ENCODE measurements around the gene STAT5B.
"Not testable (repeated sequence)": the region's sequence is repeated elsewhere in the genome, so short reads cannot be mapped to it uniquely, and the experiment has no call there.

STAT5B gene

DNA sequence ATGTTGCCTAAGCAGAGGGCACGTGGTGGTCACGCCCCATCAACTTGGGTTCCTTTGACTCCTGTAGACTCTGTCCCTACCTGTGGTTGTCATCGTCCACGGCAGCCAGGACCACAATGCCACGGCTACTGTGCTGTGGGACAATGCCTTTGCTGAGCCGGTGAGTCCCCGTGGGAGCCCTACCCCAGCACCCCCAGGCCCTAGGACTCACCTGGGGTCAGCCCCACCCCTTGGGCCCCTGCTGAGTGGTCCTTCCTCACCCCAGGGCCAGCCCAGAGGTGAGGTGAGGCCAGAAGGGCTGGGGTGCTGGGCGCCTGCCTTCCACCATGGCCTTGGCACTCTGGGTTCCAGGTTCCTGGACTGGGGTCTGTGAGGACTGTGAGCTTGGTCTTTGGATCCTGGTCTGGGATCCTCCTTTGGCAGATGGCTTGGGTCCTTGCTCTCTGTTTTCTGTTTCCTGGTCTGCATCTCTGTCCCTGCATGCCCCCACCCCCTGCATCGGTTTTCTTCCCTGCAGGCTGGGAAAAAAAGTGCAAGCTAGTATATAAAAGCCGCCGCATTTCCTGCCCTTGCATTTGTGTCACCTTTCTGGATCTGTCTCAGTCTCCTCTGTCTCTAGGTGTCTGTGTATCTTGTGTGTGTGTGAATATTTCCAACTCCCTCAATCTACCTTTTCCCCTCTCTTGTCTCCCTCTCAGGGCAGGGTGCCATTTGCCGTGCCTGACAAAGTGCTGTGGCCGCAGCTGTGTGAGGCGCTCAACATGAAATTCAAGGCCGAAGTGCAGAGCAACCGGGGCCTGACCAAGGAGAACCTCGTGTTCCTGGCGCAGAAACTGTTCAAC, 29.6 kb upstream of the STAT5B start:
- DNase-seq (ENCODE audit: low spot score): peak; percentile 41

DNA sequence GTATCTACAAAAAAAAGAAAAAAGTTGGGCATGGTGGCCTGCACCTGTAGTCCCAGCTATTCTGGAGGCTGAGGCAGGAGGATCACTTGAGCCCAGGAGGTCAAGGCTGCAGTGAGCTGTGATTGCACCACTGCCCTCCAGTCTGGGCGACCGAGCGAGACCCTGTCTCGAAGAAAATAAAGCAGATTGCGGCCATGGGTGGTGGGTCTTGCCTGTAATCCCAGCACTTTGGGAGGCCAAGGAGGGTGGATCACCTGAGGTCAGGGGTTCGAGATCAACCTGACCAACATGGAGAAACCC, 28.8 kb upstream of the STAT5B start:
- not testable (repeated sequence) for DNase-seq (ENCODE audit: low spot score)

DNA sequence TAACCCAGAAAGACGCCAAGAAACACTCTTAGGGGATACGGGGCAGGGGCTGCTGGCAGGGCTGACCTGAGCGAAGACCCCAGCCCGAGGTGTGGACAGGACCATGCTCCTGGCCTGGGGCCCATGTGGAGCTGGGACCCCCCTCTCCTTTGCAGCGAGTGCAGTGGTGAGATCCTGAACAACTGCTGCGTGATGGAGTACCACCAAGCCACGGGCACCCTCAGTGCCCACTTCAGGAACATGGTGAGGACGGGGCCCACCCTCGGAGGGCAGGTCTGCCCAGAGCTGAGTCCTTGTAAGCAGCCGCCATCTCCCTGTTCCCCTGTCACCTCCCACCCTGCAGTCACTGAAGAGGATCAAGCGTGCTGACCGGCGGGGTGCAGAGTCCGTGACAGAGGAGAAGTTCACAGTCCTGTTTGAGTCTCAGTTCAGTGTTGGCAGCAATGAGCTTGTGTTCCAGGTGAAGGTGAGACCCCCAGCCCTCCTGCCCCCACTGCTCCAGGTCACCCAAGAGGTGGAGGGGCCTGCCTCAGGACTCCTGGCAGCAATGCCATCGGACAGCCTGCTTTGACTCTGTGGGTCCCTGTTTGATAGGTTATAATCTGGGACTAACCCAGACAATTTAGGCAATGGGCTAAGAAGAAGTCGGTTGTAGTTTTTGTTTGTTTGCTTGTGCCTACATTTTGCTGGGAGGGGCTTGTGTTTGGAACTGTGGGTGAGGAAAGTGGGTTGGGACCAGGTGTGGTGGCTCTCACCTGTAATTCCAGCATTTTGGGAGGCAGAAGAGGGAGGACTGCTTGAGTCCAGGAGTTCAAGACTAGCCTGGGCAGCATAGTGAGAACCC, 28.2 kb upstream of the STAT5B start:
- DNase-seq (ENCODE audit: low spot score): no peak

DNA sequence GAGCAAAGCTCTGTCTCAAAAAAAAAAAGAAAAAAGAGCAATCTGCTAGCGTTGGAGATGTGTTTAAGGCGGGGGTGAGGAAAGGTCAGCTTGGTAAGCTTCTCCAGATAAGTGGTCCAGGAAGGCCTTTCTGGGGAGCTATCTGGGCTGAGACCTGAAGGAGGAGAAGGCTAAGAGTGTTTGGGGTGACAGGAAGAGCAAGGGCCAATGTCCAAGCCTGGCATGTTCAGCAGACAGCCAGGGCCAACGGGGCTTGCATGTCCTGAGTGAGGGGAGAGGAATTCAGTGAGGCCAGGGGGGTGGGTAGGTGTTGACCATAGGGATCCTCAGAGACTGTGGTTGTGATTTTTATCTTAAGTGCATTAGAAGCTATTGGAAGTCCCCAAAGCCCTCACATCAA, 27.5 kb upstream of the STAT5B start:
- DNase-seq (ENCODE audit: low spot score): no peak

DNA sequence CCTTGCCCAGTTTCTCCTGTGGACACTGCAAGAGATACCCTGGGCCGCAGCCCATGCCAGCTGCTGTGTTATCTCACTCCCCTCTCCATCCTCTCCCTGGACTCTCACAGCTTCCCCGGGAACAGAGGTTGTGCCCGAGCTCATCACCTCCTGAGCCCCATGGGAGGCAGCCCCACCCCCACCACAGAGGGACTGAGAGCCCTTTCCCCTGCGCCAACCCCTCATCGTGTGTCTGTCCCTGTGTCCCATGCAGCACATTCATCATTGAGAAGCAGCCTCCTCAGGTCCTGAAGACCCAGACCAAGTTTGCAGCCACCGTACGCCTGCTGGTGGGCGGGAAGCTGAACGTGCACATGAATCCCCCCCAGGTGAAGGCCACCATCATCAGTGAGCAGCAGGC, 24.8 kb upstream of the STAT5B start:
- DNase-seq (ENCODE audit: low spot score): no peak

DNA sequence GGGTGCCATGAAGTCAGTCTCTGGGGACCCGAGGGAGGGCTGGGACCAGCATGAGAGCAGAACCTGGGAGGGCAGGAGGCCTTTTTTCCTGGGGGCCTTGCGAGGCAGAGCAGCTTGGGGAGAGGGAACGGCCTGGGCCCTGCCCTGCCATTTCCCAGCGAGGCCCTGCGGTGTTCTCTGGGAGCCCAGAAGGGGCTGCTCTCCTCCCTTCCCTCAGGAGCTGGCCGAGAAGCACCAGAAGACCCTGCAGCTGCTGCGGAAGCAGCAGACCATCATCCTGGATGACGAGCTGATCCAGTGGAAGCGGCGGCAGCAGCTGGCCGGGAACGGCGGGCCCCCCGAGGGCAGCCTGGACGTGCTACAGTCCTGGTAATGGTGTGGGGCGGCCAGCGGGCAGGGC, 23.7 kb upstream of the STAT5B start:
- not testable (repeated sequence) for DNase-seq (ENCODE audit: low spot score)

DNA sequence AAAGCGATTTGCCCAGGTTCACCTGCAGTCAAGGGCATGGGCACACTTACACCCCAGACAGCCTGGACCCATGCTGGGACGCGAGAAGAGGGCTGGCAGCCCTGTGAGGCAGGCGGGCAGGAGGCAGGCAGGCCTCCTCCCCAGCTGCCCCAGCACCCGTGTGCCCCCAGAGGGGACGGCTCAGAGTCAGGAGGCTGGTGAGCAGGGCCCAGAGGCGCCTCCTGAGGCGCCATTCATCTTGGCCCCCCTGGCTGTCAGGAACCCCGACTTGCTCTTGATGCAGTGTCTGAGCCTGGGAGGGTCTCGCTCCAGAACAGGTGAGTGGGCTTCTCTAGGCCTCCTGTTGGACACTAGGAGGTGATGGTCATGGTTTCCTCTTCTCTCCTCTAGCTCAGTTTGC, 23.2 kb upstream of the STAT5B start:
- DNase-seq (ENCODE audit: low spot score): not testable (repeated sequence)

DNA sequence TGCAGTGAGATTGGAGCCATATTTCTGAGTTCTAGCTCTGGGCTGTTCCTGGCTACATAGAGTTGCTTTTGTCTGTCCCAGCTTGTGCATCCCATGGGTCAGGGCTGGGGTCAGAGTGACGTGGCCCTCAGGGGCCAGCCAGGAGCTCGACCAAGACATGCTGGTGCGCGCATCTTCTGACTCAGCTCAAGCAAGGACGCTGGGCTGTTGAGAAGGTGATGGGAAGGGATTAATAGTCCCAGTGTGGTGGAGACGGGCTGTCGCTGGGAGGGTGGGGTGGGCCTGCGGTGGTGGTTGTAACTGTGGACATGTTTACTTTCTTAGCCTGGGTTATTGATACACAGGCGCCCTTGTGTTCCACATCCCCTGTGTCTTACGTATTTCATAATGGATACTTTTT, 21.6 kb upstream of the STAT5B start:
- DNase-seq (ENCODE audit: low spot score): not testable (repeated sequence)

DNA sequence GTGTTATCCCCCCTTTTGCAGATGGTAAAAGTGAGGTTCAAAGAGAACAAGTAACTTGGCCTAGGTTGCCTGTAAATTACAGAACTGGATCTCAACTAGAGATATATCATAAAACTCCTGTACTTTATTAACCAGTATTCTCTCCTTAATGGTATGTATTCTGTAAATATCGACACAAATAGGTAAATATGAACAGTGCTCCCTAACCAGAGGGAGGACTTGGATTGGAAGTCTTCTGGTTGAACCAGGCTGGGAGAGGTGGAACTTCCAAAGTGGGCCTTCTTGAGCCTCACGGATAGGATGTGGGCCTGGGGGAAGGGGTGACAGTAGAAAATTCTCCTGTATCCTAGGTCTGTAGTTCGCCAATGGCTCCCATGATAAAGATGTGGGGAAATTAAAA, 19.8 kb upstream of the STAT5B start:
- DNase-seq (ENCODE audit: low spot score): no peak

DNA sequence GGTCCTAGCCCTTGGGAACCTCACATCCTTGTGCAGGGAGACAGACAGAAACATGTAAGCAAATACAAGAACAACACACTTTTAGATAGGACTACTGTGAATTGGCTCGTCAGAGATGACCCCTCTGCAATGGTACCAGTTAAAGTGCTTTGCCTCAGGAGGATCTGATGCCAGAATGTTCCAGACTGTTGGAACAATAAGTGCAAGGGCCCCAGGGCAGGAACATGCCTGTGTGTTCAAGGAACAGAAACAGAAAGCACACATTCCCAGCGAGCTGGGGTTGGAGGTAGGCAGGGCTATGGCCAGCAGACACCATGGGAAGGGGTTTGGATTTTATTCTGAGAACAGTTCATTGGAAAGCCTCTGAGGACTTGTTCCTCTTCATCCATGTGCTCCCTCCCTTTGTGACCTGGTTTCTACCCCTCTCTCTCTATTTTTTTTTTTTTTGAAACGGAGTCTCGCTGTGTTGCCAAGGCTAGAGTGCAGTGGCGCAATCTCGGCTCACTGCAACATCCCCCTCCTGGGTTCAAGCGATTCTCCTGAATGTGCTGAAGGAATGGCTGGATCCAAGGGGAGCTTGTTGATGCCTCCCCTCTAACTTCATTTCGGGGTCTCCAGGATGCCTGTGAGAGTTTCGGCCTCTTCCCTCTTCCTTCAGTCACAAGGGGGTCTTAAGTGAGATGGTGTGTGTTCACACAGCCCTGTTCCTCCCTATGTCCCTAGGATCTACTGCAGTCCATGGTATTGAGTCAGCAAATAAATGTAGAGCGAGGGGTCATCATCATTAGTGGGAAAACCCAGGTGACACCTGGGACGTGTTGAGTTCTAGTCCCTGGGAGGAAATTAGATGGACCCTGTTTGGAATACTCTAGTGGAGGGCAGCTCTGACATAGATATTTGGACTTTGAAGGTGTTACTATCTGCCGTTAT, 18.5 kb upstream of the STAT5B start:
- DNase-seq (ENCODE audit: low spot score): no peak

DNA sequence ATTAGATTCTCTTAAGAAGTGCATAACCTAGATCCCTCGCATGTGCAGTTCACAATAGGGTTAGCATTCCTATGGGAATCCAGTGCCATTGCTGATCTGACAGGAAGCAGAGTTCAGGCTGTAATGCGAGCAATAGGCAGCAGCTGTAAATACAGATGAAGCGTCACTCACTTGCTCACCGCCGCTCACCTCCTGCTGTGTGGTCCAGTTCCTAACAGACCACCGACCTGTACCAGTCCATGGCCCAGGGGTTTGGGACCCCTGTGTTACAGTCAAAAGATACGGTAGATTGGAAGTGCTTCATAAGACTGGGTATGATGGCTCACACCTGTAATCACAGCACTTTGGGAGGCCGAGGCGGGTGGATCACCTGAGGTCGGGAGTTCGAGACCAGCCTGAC, 14.9 kb upstream of the STAT5B start:
- DNase-seq (ENCODE audit: low spot score): no peak

DNA sequence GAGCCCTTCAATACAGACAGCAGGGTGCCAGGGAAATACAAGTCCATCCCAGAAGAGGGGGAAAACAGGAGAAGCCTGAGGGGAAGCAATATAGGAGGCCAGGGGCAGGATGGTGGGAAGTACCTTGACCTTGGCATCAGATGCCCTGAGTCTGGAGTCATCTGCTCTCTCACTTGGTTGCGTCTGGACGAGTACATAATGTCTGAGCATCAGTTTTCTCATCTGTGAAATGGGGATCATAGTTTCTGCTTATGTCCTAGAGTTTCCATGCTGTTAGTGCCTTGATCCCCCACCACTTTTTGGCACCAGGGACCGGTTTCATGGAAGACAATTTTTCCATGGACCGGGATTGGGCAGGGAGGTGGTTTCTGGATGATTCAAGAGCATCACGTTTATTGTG, 14.4 kb upstream of the STAT5B start:
- no peak for DNase-seq (ENCODE audit: low spot score)

DNA sequence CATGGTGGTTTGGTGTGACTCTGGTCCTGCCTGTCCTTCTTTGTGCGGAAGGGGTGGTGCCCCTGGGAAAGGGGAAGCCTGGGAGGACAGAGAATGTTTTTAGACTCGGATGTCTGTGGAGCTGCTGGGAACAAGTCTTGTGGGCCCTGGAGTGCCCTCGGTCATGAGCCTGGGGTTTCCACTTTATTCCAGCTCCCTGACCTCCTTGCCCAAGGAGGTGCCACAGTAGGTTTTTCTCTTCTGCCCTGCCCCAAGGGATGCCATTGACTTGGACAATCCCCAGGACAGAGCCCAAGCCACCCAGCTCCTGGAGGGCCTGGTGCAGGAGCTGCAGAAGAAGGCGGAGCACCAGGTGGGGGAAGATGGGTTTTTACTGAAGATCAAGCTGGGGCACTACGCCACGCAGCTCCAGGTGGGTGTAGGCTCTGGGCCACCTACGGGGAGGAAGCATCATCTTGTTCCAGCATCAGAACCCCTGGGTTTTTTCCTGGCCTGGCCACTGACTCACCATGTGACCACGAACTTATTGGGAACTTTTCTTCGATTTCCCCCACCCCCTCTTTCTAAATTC, 13.5 kb upstream of the STAT5B start:
- DNase-seq (ENCODE audit: low spot score): peak; percentile 20

DNA sequence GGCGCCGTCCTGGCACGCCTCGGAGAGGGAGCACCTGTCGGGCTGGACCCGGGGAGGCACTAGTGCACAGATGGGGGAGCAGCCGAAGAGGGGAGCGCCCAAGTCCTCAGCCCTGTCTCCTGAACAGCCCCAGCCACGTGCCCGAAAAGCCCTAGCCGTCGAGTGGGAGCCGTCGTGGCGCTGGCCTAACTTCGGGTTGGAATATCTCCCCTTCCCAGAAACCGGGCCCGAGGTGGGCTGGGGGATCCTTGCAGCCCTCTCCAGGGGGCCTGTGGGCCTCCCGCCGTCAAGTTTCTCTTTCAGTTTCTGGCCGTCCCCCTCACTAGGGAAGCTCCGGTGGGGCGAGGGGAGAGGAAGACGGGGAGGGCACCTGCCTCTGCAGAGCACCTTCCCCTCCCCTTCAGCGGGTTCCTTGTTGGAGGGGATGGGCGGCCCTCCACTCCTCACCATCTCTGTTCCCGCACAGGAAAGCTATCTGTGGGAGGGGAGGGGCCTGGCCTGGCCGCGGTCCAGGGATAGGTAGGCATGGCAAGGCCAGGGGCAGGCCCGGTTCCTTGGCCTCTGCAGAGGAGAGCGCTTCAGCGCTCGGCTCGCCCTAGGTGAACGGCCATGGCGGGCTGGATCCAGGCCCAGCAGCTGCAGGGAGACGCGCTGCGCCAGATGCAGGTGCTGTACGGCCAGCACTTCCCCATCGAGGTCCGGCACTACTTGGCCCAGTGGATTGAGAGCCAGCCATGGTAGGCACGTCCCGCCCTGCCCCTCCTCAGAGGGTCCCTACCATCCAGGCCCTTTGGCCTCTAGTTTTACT, 12.8 kb upstream of the STAT5B start:
- DNase-seq (ENCODE audit: low spot score): peak; percentile 62

DNA sequence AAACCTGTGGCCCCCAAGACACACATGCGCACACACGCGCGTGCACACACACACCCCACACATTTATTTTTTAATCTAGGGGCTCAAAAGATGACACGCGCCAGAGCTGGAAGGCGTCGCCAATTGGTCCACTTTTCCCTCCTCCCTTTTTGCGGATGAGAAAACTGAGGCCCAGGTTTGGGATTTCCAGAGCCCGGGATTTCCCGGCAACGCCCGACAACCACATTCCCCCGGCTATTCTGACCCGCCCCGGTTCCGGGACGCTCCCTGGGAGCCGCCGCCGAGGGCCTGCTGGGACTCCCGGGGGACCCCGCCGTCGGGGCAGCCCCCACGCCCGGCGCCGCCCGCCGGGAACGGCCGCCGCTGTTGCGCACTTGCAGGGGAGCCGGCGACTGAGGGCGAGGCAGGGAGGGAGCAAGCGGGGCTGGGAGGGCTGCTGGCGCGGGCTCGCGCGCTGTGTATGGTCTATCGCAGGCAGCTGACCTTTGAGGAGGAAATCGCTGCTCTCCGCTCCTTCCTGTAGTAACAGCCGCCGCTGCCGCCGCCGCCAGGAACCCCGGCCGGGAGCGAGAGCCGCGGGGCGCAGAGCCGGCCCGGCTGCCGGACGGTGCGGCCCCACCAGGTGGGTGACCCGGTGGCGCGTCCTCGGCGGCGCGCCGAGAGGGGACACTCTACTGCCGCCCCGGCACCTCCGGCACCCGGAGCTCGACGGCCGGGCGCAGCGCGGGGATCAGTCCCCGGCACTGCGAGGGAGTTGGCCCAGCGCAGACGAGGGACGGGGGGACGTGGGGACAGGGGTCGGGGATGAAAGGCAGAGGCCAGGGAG, 12.0 kb upstream of the STAT5B start, which contains the start of gene STAT5A:
Gene STAT5A (plus strand): TSS at position 522 of the 826 bp plus-strand sequence. CDS start 914 bp downstream, outside the sequence.
- DNase-seq (ENCODE audit: low spot score): peak; percentile 80

DNA sequence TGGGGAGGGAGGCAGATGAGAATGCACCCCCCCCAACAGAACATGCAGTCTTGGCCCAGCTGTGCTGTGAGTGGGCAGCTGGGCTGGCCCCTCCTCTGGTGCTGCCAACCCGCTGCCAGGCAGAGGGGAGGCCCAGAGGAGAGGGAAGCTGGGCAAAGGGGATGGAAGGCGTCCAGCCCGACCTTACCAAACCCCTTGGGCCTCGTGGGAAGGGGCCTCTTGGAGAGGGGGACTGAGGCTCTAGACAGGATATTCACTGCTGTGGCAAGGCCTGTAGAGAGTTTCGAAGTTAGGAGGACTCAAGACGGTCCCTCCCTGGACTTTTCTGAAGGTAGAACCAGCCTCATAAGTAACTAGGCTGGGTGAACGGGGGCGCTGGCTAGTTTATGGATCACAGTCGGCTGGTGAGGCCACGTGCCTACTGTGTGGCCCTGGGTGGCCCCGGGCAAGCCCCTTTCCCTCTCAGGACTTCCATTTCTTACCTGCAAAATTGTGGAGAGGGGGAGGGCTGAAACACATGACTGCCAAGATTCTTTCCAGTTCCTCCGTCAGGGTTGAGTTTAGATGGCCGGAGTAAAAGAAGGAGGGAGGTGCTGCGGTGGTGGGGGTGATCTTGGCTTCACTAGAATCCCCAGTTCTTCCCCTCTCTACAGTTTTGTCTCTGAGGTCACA, 11.2 kb upstream of the STAT5B start:
- peak; percentile 25 for DNase-seq (ENCODE audit: low spot score)

DNA sequence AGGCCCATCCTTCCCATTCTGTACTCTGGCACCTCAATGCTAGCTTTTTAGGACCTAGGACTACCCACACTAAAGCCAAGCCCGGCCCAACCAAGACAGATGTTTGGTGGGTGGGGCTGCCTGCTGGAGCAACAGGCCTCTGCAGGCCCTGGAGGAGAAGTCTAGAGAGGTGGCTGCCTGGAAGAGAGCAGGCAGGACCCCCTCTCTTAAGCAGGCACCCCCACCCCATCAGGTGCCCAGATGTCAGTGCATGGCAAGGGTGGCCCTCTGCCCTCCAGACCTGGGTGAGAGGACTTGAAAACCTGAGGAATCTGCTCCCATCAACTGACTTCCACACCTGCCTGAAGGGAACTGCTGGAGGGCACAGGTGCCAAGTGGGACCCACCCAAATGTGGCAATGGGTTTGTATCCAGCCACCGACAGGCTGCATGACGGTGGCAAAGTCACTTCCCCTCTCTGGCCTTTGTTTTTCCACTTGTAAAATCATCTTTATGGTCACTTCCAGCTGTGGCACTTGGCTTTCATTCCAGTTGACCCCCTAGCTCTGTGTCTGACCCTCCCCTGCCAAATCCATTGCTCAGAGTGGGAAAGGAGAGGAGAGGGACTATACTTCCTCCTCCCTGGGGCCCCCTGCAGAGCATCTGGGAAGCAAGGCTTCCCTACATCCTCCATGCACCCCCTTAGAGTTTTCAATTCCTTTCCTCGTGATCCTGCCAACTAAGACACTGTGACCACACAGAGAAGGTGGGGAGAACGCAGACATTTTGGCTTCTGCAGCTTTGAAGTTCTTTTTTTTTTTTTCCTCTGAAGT, 10.4 kb upstream of the STAT5B start:
- peak; percentile 1 for DNase-seq (ENCODE audit: low spot score)

DNA sequence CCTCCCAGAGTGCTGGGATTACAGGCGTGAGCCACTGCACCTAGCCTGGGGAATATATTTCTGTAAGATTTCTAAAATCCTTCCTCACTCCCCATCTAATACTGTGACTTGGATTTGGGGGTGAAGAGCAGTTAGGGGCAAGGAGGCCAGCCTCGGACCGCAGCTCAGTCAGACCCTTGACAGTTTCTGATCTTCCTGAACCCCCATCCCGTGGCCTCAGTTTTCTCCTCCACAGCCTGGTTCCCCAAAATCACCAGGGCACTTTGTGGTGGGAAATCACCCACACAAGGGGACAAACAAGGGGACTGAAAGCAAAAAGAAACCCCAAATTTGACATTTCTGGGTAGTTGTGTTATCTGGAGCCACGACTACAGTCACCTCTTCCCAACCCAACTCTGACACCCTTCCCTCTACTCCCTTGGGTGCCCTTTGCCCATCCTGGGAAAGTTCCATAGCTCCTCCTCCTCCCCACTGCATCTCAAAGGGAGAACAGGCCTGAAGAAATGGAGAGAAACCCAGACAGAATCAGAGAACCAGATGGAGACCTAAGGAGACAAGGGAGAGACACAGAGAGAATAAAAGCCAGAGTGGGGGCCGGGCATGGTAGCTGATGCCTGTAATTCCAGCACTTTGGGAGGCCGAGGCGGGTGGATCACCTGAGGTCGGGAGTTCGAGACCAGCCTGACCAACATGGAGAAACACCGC, 9.3 kb upstream of the STAT5B start:
- no peak for DNase-seq (ENCODE audit: low spot score)

Data from CD4-positive, alpha-beta T cell treated with Interleukin-6 at 100 ng/mL for 8 hours (primary cell).